K562 (cell line): ENCODE measurements around the gene CTIF. TPM values are rescaled to one million over a fixed set of nuclear protein-coding genes. Genes with fewer than 3 reads are reported as not detected.

Experiments
- ATAC-seq: fragments of 200-7000 bp; cut with Tn5 transposase; 3 replicates; pipeline ENCODE4 v1.9.1; 2020; ENCODE audit warnings: moderate library complexity
- BruUV-seq: library from RNA; stranded (reverse); fragments of 400-500 nt; replicated peaks from 2 replicates; lab custom pipeline; 2021; lab: Mats Ljungman, UMichigan
- CTCF ChIA-PET: fragments of 300-600 bp; formaldehyde crosslinking; extraction: SDS; loops from one replicate; lab custom pipeline; 2021; ENCODE audit warnings: low intra/inter-chr PET ratio; lab: Yijun Ruan, JAX
- POLR2A ChIA-PET: fragments of 300-600, 350-650 bp; sonication (Branson Sonifier 250); formaldehyde crosslinking; extraction: SDS; loops from one replicate; lab custom pipeline; 2021; ENCODE audit warnings: antibody characterized with exemption, inconsistent platforms; lab: Yijun Ruan, JAX
- DNase-seq, 4 experiments: peaks; one replicate each; pipeline versions ENCODE4 v3.0.0 to v3.0.0-alpha.2; 2011 to 2018; ENCODE audit warnings: low spot score in 3 of 4, mixed read lengths in 3 of 4; ENCODE audit errors: extremely low read depth in 1 of 4
- FAIRE-seq: peaks from 2 replicates; lab custom pipeline; 2011; peaks lifted over from hg19 to GRCh38; lab: Jason Lieb, UNC
- H2AFZ ChIP-seq: 2 replicates; pipeline ENCODE4 v1.6.0; 2011; ENCODE audit warnings: low read depth, low read length, control low read depth, inconsistent platforms
- H3K27ac ChIP-seq: fragments of 200-600 bp; 3 replicates; pipeline ENCODE4 v1.8.0; 2011; ENCODE audit warnings: low read depth, mild to moderate bottlenecking, control low read depth, inconsistent platforms, low read length, moderate library complexity, mixed read lengths; ENCODE audit errors: extremely low read depth
- H3K27me3 ChIP-seq, 2 experiments: fragments of 300-600 bp in 1 of 2; 2 replicates in 1 of 2; 3 replicates in 1 of 2; pipeline versions ENCODE4 v1.6.0 to v1.8.0; 2011; ENCODE audit warnings: inconsistent platforms in 2 of 2, low read length in 2 of 2, mild to moderate bottlenecking in 1 of 2, mixed read lengths in 1 of 2, moderate library complexity in 1 of 2; ENCODE audit not compliant: control insufficient read depth in 2 of 2, insufficient read depth in 2 of 2
- H3K36me3 ChIP-seq: fragments of 300-600 bp; 3 replicates; pipeline ENCODE4 v1.8.0; 2011; ENCODE audit warnings: mild to moderate bottlenecking, low read length, inconsistent platforms; ENCODE audit not compliant: control insufficient read depth, insufficient read depth
- H3K4me1 ChIP-seq, 2 experiments: fragments of 200-600 bp in 1 of 2; replicated peaks in 1 of 2; 2 replicates in 1 of 2; 3 replicates in 1 of 2; pipeline versions ENCODE4 v1.5.1 to v1.8.0; 2011; ENCODE audit warnings: inconsistent platforms in 2 of 2, low read length in 2 of 2, mild to moderate bottlenecking in 1 of 2, mixed read lengths in 1 of 2, moderate library complexity in 1 of 2; ENCODE audit not compliant: control insufficient read depth in 2 of 2, insufficient read depth in 2 of 2
- H3K4me2 ChIP-seq: 2 replicates; pipeline ENCODE4 v1.6.1; 2011; ENCODE audit warnings: low read length, control low read depth, inconsistent platforms, mixed read lengths; ENCODE audit not compliant: insufficient read depth
- H3K4me3 ChIP-seq: fragments of 200-600 bp; sonication (generic), shearing (Covaris generic); 2 replicates; pipeline ENCODE4 v1.5.1; 2016; ENCODE audit warnings: control low read depth, inconsistent platforms
- H3K79me2 ChIP-seq: fragments of 200-600 bp; 3 replicates; pipeline ENCODE4 v1.8.0; 2011; ENCODE audit warnings: low read length, inconsistent platforms; ENCODE audit not compliant: control insufficient read depth, insufficient read depth
- H3K9ac ChIP-seq, 2 experiments: 2 replicates each; pipeline versions ENCODE4 v1.6.0 to v1.6.1; 2011; ENCODE audit warnings: low read depth in 2 of 2, low read length in 2 of 2, control low read depth in 1 of 2, inconsistent platforms in 1 of 2, mild to moderate bottlenecking in 1 of 2, mixed read lengths in 1 of 2; ENCODE audit not compliant: insufficient read depth in 1 of 2
- H3K9me1 ChIP-seq: one replicate; pipeline ENCODE4 v1.6.0; 2011; ENCODE audit warnings: inconsistent platforms, mild to moderate bottlenecking, low read length, moderate library complexity; ENCODE audit not compliant: control insufficient read depth, insufficient read depth
- H3K9me3 ChIP-seq: replicated peaks from 2 replicates; pipeline ENCODE4 v1.5.1; 2011; ENCODE audit warnings: low read depth, low read length, inconsistent platforms; ENCODE audit not compliant: control insufficient read depth, insufficient read depth
- H4K20me1 ChIP-seq: replicated peaks from 2 replicates; pipeline ENCODE4 v1.6.1; 2011; ENCODE audit warnings: low read length, inconsistent platforms, mixed read lengths; ENCODE audit not compliant: control insufficient read depth, insufficient read depth
- SAP30 ChIP-seq: fragments of 200-600 bp; sonication (generic); IDR thresholded peaks from 2 replicates; pipeline ENCODE4 v1.6.1; 2012; ENCODE audit warnings: borderline replicate concordance, low read depth, mild to moderate bottlenecking, moderate library complexity, low read length, control low read depth, inconsistent platforms; ENCODE audit not compliant: insufficient read depth, poor library complexity, severe bottlenecking
- ZNF592 ChIP-seq: fragments of 450-650 bp; IDR thresholded peaks from 2 replicates; pipeline ENCODE4 v1.6.1; 2017; ENCODE audit warnings: antibody characterized with exemption, mild to moderate bottlenecking
- ZNF717 ChIP-seq: fragments of 250-450 bp; sonication (Bioruptor Pico); IDR thresholded peaks from 2 replicates; pipeline ENCODE4 v1.5.0; 2021
- ZSCAN29 ChIP-seq: fragments of 450-650 bp; IDR thresholded peaks from 2 replicates; pipeline ENCODE4 v1.6.1; 2017
- WGBS: fragments of 100-300 bp; shearing (Covaris generic); methylation state at CpG from one replicate; pipeline ENCODE4 v1.1.6; 2016; ENCODE audit warnings: low coverage, mixed read lengths; ENCODE audit not compliant: insufficient coverage; ENCODE audit errors: missing lambda C conversion rate; 5-methylcytosine and 5-hydroxymethylcytosine counted together
- in situ Hi-C: fragments of 300-500 bp; cut with MboI; formaldehyde crosslinking; loops from 4 replicates; pipeline ENCODE4 v1.15.0; 2018; ENCODE audit warnings: inconsistent platforms, mixed read lengths
- intact Hi-C: fragments of 100-400 bp; cut with micrococcal nuclease; formaldehyde crosslinking; loops from 2 replicates; pipeline ENCODE4 v1.14.2; 2022
- polyA plus RNA-seq, 8 experiments: library from polyadenylated mRNA; depleted of rRNA in 4 of 8; stranded (reverse) in 5 of 8; unstranded in 3 of 8; fragments of >200 nt; fragmentation: Nextera tagmentation in 2 of 8; fragmentation: Illumina TruSeq in 1 of 8; extraction: Ambion mirVana in 2 of 8; extraction: Trizol in 1 of 8; gene quantifications; 2 replicates each; pipeline versions ENCODE4 v1.2.1 to v1.2.3, GENCODE V29; 2011 to 2014; ENCODE audit warnings: inconsistent platforms in 1 of 8, missing spikeins in 1 of 8
- total RNA-seq, 7 experiments: library from RNA; depleted of rRNA in 6 of 7; stranded (reverse); fragments of >200 nt in 6 of 7; fragmentation: Illumina TruSeq in 2 of 7; extraction: Trizol in 2 of 7; gene quantifications; 2 replicates each; pipeline versions ENCODE4 v1.2.1 to v1.2.3, GENCODE V29; 2011 to 2021; ENCODE audit warnings: low replicate concordance in 1 of 7
- TF ChIP-seq, protein P1 (sequence below): fragments of 250-450 bp; sonication (Bioruptor Pico); IDR thresholded peaks from 2 replicates; pipeline ENCODE4 v1.5.0; 2021; ENCODE audit warnings: mild to moderate bottlenecking, moderate library complexity

The CTIF gene
- total and polyA plus RNA-seq, 9 of the 15 experiments (the other 6 are each of a cell fraction or from before 2014, with no cell fraction given): 0.17 to 11.5 (median 2.2) TPM

- TF ChIP-seq, protein P1, sequence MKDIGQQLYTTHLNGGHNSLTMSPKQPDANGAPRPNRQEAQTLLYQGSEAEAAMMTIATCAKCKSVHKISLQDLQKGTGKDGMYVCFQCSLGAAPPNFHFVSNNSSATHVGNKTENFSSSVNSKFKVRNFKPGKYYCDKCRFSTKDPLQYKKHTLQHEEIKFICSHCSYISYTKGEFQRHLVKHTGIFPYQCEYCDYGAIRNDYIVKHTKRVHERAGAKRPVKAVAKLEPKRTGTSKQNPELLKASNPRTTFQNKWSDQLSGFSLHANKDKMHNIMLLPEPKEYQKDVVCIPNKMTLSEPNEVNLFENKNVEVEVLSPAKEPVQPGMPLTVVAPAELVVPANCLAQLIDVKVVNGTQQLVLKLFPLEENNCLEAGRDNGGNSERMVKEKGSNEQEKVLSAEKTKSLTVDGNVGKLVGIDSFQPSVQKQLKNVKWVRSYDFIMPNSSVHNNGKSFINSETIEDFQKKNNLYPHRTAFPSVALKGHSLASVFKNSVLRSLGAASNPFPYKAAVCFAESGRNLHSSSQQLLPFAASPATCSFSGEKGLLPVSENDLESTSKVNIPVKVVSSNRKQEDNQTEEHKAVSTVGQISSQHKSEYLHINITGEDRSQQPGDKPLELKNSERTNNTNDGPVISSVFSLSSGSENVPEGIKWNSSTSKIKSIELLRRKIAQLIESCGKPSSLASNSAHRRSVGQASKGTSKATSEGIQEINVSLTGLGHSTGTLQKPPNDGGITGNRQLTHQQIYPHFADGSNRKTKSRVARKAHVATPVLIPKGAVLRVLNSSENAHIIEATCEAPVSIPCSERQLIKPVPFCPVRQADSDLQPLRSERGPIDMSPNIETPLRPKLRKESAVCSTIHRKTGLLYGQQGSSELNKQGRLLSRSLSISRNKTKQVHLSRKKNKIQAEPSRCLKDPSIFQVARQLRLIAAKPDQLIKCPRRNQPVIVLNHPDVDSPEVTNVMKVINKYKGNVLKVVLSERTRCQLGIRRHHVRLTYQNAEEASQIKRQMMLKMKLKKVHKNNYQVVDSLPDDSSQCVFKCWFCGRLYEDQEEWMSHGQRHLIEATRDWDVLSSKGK (CRISPR knock-in tag): no peak
- TF ChIP-seq, all 486 proteins: peak for 0
Observed at GRCh38 chr18:48544661-48545415, 6.0 kb downstream of the CTIF start (continued).

DNA sequence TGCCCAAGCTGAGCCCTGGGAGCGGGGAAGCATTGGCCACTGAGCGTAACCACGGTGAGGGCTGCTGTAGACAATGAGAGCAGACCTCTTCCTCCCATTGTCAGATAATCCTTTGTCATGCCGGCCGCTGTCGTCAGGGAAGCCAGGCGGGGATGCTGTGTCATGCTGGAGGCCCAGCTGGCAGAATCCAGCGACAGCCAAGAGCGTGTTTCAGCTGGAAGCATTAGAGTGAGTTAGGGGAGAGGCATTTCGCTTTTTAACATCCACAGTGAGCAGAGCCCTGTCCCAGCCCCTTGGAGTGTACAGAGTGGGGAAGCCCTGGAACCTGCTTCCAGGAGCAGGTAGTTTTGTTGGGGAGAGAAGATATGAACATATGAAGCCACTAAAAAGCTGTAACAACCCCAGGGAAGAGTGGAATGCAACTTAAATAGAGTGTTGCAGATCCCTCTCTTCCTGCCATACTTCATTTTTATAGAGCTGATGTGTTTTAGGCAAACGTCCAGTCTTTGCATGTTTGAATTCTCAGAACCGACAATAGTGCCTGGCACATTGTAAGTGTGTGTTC lies 7.0 kb downstream of the CTIF start:
- no peak overlapping the region for H2AFZ ChIP-seq
- H4K20me1 ChIP-seq: 0 out of 2 replicates have a peak, but pooled peaks cover 4% of the 10 kb centered on the region
- no peaks in the 10 kb centered on the region for H3K9me3 ChIP-seq
- H3K9me1 ChIP-seq: no peaks in the 10 kb centered on the region
- no peak overlapping the region for H3K4me3 ChIP-seq
- BruUV-seq: no TSS peak
- in situ Hi-C loops: no loop called here
- ChIA-PET POLR2A (interaction anchor here (2.2 kb wide), 1 partner anchor 10 kb away, joined by 7 read pairs; no protein-coding TSS in a partner anchor), CTCF (no interaction called here)
- peak overlapping the region; percentile 14 to 33; a peak in 2 of 4 replicates for H3K9ac ChIP-seq
- 12% methylated on average over 12 of the region's 12 CpGs for WGBS
- peak overlapping the region; percentile 58 for H3K4me2 ChIP-seq
- ATAC-seq: peak; percentile 61
- no peaks in the 10 kb centered on the region for H3K36me3 ChIP-seq
- peak; percentile 42 to 81 (median 58) for DNase-seq
- intact Hi-C loops: loop anchor here (10.0 kb wide), 1 partner anchor 59 kb away; no protein-coding TSS in a partner anchor
- peak; percentile 83 for FAIRE-seq
- peak overlapping the region; percentile 46; the same call in 1 of the 3 replicates for H3K27ac ChIP-seq
- H3K27me3 ChIP-seq: no peaks in the 10 kb centered on the region
- H3K79me2 ChIP-seq: peaks cover 22% of the 10 kb centered on the region
- H3K4me1 ChIP-seq: peaks cover 33 to 64% of the 10 kb centered on the region in 2 experiments
- TF ChIP-seq ZNF717: no peak
- peak; percentile 51 for TF ChIP-seq SAP30
- TF ChIP-seq, protein P1 (CRISPR knock-in tag): no peak
- no peak for TF ChIP-seq ZSCAN29
- peak; percentile 67 for TF ChIP-seq ZNF592
